Fibroblast of upper back skin (primary cell): ENCODE data around the gene KIAA1671.
"Not testable (repeated sequence)": the region's sequence is repeated elsewhere in the genome, so short reads cannot be mapped to it uniquely, and the experiment has no call there.

Source experiments
- DNase-seq: peaks from one replicate; pipeline ENCODE4 v3.0.0-alpha.2; 2013

The KIAA1671 gene

GRCh38 chr22:24951942-24952836, at the start of gene KIAA1671:
TSS of gene KIAA1671 (plus strand) at chr22:24952716. CDS start at chr22:25028000, 75,284 bp downstream.
- peak; percentile 44 for DNase-seq

GRCh38 chr22:24905909-24906308, 46.6 kb upstream of the KIAA1671 start:
- DNase-seq = no peak

GRCh38 chr22:24907101-24907500, 45.4 kb upstream of the KIAA1671 start:
- not testable (repeated sequence) for DNase-seq

GRCh38 chr22:24920029-24920428, 32.5 kb upstream of the KIAA1671 start:
- no peak for DNase-seq

GRCh38 chr22:24925586-24926427, 26.7 kb upstream of the KIAA1671 start:
- DNase-seq = no peak

GRCh38 chr22:24926428-24926725, 26.1 kb upstream of the KIAA1671 start:
- DNase-seq = no peak

- DNase-seq = no peak
Measured at GRCh38 chr22:24926849-24927579, 25.5 kb upstream of the KIAA1671 start.

GRCh38 chr22:24928322-24928721, 24.2 kb upstream of the KIAA1671 start:
- DNase-seq = no peak

GRCh38 chr22:24930678-24931077, 21.8 kb upstream of the KIAA1671 start:
- DNase-seq = no peak

- DNase-seq = no peak
Measured at GRCh38 chr22:24935771-24936483, 16.6 kb upstream of the KIAA1671 start.

GRCh38 chr22:24937114-24937513, 15.4 kb upstream of the KIAA1671 start:
- no peak for DNase-seq

GRCh38 chr22:24938741-24939341, 13.7 kb upstream of the KIAA1671 start:
- peak; percentile 25 for DNase-seq

- DNase-seq = no peak
Measured at GRCh38 chr22:24942301-24942700, 10.2 kb upstream of the KIAA1671 start.

- DNase-seq = no peak
Measured at GRCh38 chr22:24944217-24944937, 8.1 kb upstream of the KIAA1671 start.

- no peak for DNase-seq
Measured at GRCh38 chr22:24945430-24945829, 7.1 kb upstream of the KIAA1671 start.

- no peak for DNase-seq
Measured at GRCh38 chr22:24947383-24947782, 5.1 kb upstream of the KIAA1671 start.

- no peak for DNase-seq
Measured at GRCh38 chr22:24947881-24948280, 4.6 kb upstream of the KIAA1671 start.

- no peak for DNase-seq
Measured at GRCh38 chr22:24948356-24949202, 3.9 kb upstream of the KIAA1671 start.

- DNase-seq = peak; percentile 30
Measured at GRCh38 chr22:24950272-24950902, 2.1 kb upstream of the KIAA1671 start.

- no peak for DNase-seq
Measured at GRCh38 chr22:24952837-24953383, 394 bp downstream of the KIAA1671 start.
